Stimulated activated CD4-positive, alpha-beta T cell treated with anti-CD3 and anti-CD28 coated beads, Interleukin-2, amount 100 ng/mL, for 48 hours (primary cell): ENCODE results near the gene PRXL2A.

Experiments
- DNase-seq, 2 donors: peaks; one replicate each; pipeline ENCODE4 v3.0.0-alpha.2; 2020

PRXL2A gene

DNA sequence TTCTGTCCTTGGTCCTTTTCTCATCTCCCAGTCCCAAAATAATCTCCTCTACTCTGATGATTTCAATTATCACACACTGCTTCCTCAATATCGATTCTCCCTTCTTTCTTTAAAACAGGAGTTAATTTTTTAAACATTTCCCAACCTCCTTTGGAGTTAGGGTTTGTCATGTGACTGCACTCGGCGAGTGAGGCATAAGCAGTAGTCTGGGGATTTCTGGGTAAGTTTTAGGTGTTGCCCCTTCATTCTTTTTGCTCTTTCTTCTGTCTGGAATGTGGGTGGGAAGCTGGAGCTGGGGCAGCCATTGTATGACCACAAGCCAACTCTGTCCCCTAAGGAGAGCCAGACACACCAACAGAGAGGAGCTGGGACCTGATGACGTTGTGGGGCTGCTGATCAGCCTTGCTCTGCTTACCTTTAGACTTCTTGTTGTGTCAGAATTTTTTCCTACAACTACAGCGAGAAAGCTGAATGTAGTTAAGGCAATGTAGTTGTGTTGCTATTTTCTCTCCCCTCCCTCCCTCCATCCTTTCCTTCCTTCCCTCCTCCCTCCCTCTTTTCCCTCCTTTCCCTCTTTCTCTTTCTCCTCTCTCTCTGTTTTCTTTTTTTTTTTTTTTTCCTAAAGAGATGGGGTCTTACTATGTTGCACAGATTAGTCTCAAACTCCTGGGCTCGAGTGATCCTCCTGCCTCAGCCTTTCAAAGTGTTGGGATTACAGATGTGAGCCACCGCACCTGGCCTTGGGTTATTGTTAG, 39.3 kb downstream of the PRXL2A start:
- no peak for DNase-seq

DNA sequence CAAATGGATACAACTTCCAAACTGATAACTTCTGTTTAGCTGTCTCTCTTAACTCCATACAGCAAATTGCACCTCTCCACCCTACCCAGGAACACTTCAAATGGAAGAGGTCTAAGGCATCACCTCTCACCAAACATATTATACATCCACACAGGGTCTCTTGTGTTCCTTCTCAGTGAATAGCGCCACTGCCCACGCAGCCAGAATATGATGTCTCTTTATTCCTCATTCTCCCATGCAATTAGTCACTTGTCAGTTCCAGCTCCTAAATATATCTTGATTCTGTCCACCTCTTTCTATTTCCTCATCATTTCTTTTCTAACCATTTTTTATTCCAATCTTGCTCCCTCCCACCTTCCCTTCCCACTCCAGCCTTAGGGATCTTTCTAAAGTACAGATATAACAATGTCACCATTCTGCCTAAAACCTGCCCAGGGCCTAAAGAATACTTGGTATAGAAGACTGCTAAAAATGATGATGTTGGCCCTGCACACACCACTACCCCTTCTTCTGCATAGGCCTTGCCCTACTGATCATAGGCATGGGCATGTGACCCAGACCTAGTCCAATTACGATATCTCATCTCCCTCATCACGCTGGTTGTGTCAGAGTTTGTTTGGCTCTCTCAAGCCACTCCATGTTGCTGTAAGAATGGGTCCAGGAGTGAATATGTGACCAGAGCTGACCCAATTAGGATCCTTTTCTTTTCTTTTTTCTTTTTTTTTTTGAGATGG, 40.0 kb downstream of the PRXL2A start:
- DNase-seq = no peak

DNA sequence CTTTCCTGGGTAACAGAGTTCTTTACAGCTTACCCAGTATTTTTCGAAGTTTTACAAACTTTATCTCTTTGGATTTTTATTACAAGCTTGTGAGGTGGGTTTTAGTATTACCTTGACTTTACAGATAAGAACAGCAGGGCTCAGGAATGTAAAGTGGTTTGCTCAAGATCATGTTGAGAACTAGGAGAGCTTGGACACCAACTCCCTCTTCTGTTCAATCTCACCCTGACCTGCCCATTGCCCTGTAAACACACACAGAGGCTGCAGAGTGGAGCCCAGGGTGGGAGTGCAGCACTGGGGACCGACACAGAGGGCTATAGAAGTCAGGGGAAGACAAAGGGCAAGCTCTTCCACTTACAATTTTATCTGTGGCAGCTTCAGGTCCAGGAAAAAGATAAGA, 41.2 kb downstream of the PRXL2A start:
- DNase-seq = no peak

DNA sequence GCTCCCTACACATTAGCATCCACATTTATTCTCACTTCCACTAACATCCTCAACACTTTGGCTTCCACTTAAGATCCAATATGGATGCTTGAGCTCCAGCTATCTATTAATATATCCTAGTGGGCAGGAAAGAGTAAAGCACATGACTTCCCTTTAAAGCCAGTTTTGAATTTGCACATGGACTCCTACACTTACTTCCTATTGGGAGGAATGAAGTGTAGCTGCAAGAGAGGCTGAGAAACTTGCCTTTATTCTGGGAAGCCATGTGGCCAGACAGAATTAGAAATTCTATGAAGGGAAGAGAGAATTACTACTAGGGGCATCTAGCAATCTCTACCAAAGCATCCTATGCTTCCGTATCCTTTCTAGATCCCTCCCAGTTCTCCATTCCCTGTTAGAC, 42.8 kb downstream of the PRXL2A start:
- DNase-seq = no peak

DNA sequence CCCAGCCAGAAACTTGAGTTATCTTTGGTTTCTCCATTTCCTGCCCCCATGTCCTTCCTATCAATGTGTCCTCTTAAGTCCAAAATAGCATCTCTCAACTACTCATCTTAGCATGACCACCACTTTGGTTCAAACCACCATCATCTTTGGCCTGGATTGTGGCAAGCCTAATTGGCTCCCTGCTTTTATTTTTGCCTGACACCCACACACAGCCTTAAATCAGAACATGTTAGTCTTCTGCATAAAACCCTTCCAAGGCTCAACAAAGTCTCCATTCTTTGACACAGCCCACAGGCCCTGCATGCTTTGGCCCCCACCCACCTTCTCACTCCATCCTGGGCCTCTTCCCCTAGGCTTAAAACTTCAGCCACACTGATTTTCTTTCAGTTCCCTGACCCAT, 43.7 kb downstream of the PRXL2A start:
- DNase-seq = no peak

DNA sequence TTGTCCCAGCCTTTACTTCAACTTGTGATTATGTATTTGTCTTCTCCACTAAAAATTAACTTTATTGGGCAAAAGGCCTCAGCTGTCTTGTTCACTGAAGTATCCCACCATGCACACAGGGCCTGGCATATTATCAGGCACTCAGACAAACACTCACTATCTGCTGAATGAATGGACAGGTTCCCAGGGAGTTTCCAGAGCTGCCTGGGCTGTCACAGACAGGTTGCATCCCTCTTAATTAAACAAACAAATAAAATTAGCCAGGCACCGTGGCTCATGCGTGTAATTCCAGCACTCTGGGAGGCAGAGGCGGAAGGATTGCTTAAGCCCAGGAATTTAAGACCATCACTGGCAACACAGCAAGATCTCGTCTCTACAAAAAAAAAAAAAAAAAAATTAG, 44.3 kb downstream of the PRXL2A start:
- no peak for DNase-seq

DNA sequence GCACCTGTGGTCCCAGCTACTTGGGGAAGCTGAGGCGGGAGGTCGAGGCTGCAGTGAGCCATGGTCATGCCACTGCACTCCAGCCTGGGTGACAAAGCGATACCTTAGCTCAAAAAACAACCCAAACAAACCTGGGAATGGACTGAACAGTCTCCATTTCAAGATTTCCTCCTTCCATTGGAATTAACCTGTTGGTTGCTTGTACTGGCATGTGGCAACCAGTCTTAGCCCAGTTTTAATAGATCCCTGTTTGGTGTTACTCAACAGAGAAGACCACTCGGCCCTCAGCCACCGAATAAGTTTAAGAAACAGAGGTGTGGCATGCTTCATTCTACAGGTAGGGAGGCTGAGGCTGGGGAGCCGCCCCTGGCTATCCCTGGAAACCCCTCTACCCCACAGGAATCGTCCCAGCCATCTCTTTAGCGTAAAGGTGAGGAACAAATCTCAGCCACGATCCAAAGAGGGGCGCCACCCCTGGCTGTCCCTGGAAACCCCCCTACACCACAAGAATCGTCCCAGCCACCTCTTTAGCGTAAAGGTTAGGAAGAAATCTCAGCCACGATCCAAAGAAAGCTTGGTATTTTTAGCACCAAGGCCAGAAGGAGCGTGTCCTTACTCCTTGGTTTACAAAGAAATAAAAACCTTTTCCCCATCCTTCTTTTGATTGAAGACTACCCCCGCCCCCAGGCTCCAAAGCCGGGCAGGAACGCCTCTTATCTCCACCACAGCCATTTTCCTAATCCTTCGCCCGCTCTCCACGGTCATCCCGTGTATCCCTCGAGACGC, 44.9 kb downstream of the PRXL2A start:
- DNase-seq = no peak

DNA sequence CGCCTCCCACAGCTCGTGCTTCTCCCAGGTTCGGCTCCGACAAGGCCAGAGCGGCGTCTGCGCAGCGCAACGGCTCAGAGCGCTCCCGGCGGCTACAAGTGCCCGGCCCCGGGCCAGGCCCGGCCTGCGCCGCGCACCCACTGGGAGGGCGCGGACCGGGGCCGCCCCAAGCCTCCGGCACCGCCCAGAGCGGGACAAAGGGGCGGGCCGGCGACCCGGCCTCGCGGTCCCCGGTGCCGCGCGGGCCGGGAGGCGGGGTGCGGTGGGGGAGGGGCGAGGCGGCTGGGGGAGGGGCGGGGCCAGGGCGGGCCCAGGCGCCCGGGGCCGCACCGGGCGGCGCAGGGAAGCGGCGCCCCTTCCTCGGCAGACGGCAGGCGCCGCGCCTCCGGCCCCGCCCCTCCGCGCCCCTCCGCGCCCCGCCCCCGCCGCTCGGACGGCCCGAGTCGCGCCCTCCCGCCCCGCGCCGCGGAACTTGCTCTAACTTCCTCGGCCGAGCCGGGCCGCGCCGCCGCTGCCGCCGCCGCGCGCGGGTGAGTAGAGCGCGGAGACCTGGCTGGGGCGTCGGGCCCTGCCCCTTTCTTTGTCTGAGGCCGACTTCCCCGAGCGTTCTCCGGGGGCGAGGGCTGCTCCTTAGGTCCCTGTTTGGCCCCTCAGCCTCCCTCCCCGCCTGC, 45.6 kb downstream of the PRXL2A start, which contains the start of gene TSPAN14:
Gene TSPAN14 (plus strand): TSS at position 469 of the 671 bp plus-strand sequence. CDS start 34,924 bp downstream, outside the sequence.
- DNase-seq = peak; percentile 64 to 70

DNA sequence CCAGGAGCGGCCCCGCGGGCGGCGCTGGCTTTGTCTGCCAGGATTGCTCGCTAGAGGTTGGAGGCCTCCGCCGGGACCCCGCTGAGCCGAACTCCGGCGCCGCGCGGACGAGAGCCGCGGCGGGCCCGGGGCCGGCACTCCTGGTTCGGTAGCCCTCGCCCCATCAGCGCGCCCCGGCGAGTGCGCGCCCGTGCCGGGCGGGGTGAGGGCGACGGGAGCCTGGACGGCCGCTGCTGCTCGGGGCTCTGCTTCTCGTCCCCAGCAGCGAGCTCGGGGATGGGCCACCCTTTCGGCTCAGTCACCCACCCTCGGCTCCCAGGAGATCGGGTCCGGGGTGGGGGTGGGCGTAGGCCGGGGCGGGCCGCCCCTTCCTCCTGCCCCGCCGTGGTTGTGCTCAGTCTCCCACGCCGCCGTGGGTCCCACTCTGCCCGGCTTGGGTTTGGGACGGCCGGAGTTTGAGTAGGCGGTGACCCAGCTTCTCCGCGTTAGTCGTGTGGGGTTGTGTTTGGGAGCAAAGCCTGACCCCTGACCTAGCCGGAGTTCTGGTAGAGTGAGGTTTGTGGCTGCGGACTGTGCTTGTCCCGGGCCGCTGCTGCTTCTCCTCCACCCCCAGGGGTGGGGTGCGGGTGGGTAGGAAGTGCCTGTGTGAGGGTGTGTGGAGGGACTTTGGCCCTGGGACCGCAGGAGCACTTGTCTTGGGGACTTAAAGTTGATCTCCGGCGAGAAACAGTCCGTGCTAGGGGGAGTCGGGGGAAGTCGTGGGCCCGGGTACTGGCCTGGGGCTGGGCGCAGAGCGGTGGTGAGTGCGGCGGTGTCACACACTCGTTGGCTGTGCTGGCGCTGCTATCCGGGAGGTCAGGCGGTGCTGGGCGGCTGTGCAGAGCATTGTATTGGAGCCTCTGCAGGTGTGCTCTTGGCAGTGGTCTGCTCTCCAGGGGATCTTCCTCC, 46.4 kb downstream of the PRXL2A start:
- DNase-seq = no peak

DNA sequence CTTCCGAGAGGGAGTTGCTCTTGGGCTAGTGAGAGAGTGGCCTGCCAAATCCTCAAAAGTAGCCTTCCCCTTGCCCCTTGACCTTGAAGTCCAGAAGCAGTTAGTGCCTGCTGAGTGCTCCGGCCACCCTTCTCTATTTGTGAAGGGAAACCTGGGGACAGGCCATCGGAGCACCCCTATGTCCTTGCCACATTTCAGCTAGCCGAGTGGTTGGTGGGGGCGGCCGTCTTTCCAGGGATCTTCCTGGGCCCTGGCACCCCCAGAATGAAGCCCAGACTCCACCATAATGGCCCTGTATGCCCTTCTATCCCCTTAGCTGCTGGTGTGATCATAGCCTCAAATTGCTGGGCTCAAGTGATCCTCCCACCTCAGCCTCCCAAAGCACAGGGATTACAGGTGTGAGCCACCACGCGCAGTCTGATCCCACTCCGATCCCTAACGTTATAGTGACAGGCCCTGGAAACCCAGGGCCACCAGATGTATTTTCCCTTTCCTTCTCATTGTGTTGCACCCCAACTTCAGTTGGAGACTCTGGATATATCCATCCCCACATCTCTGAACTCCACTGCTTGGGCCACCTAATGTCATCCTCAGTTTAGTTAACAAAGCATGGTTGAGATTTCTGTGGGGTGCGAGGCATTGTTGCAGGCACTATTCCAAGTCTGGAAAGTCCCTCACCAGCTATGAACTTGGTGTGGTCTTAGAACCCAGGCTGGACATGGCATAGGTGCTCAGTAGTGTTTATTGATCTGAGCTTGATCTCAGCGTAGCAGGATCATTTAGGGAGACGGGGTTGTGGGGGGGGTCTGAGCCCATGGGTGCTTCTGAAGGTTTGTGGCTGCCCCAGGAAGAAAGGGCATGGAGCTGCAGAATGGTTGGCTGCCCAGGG, 47.4 kb downstream of the PRXL2A start:
- no peak for DNase-seq

DNA sequence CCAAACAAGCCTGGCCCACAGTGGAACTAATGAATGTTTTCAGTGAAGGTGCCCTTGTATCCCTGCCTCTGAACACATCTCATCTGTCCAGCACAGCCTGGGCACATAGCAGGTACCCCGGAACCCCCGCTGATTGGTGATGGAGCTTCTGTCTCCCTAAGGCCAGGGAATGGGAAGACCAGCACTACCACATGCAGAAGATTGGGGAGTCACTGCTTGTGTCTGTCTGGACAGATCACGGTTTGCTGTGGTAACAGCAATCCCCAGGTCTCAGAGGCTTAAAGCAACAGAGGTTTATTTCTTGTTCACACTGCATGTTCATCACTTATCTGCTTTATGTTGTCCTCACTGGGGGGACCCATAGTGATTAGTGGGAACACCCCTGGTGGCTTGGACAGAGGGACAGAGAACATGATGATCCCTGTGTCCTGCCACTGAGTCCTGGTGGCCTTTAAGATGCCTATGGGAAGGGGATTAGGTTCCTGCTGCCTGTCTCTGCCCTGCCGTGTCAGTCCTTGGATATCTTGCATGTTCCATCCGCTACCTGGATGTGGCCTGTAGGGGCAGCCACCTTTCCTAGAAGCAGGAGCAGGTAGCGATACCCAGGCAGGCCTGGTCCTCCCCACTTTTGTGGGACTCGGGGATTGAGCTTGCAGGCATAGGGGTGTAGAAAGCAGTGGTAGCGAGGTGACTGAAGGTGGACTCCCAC, 49.4 kb downstream of the PRXL2A start:
- no peak for DNase-seq

DNA sequence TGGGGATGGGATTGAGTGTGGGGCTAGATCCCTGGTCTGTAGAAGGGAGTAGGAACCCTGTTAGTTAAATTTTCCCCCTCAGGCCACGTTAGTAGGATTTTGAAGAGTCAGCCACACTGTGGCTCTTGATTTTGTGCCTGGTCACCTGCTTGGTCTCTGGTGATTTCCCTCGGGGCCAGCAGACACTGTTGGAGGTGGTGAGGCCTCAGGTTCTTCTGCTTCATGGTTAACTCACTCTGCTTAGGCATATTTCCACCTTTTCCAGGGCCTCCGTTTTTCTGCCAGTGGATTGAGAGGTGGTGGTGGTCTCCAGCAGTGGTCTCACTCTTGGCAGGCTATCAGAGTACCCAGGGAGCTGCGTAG, 49.9 kb downstream of the PRXL2A start:
- DNase-seq = no peak

DNA sequence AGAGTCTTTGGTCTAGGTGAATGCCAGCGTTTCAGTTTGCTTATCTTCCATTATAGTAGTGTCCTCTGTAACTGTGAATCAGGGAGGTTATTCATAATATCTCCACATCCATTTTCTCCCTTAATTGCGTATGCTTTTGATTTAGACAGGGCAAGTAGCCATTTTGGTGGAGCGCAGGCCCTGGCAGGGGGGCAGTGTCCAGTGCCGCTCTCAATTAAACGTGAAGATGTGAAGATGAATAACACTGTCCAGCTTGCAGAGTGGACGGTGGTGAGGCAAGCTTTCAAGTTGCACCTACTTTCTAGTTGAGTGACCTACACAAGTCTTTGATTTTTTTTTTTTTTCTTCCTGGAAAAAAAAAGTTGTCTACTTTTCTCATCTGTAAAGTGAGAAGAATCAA, 50.3 kb downstream of the PRXL2A start:
- DNase-seq = no peak

DNA sequence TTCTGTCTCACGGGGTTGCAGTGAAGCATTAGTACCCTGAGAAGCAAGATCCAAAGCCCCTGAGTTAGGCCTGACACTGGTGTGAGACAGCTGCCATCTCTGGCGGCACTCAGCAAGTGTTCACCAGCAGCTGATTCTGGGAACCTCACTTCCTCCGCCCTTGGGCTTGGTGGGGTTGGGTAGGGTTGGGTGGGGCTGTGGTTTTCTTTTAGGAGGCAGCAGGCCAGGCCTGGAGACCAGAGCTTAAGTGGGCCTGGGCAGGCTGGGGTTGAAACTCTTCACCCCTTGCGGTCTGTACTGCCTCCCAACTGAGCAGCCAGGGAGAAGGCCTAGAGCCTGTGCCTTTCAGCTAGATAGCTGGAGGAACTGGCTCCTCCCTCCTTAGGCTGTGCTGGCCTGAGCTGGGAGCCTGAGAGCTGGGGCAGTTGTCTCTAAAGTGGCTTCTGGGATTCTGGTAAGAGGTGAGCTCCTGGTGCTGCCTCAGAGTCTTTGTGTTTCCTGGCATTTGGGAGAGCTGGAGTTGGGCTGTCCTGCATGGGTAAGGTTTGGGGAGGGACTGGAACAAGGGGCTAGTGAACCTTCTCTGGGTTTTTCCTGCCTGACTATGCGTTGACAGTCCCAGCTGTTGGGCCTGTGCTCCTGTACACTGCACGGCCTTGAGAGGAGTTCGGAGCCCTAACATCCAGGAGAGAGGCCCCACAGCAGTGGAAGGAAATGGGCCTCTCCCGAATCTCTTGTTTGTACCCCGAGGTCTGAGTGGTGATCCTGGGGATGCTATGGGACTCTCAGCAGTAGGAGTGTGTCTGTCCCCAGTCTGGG, 50.9 kb downstream of the PRXL2A start:
- DNase-seq = peak; percentile 54 to 63

DNA sequence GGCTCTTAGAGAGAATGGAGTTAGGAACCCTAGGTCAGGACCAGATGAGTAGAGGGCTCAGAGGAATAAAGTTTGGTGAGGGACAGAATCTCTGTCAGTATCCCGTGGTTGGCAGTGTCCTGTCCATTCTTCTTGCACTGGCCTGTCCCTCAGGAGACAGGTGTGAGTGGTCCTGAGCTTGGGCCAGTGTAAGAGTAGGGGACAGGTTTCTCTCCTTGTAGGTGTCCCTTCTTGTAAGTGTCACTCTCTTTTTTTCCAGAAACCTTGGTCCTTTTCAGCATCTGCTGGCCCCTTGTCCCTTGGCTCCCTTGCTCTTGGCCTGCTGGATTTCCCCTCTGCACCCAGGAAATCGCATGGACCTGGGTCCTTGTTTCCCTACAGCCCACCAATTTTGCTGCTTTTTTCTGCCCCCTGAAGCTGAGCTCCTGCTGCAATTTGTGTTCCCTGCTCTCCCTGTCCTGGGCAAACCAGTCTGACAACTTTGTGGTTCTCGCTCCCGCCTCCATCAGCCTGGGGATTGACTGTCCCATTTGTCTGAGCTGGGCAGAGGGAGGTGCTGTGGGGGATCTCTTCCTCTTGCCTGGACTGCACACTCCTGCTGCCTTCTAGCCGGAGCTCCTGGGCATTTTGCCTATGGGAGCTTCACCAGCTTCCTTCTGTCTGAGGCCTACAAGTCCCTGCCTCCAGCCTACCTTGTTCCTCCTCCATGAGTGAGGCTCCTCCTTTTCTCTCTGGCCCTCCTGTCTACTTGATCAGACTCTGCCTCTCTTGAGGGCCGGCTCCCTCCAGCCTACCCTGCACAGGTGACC, 52.3 kb downstream of the PRXL2A start:
- DNase-seq = no peak

DNA sequence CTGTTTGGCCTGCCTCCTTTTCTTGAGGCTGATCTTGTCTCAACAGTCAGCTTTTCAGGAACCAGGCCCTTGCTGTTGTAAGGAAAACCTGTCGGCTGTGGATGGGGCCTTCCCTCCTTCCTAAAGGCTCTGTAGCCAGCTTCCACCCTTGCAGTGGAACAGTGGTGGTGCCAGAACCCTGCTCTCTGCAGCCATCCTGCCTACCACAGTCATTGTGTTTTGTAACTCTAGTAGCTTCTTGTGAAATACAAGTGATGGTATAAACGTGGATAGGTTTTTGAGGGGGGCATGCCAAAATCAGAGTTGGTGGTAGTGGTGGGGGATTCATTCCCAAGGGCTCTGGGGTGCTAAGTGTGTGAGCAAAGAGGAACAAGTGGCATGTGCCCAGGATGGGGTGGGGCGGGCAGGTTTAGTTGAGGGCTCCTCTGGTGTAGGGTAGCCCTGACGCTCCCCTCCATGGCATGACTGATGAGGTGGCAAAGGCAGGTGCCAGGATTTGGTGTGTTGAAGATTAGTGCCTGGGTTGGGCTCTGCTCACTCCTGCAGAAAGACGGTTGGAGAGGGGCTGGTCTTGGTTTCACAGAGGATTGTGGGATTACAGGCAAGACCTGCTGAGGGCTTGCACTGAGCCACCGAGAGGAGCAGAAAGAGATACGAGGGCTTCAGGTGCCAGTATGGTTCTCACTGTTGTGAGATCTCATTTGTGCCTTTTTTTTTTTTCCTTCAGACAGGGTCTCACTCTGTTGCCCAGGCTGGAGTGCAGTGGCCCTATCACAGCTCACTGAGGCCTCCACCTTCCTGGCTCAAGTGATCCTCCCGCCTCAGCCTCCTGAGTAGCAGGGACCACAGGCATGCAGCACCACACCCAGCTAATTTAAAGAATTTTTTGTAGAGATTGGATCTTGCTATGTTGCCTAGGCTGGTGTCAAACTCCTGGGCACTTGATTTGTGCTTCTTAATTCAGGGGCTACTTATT, 53.1 kb downstream of the PRXL2A start:
- DNase-seq = no peak
